Activated naive CD8-positive, alpha-beta T cell treated with anti-CD3 and anti-CD28 coated beads, Interleukin-2, amount 10 ng/mL, durations not matched to agents 7 days and 5 days (primary cell): ENCODE measurements around the gene TMEM254. TPM values are rescaled to one million over a fixed set of nuclear protein-coding genes. Genes with fewer than 3 reads are reported as not detected.
"Not testable (repeated sequence)": the region's sequence is repeated elsewhere in the genome, so short reads cannot be mapped to it uniquely, and the experiment has no call there.

Source experiments
- ATAC-seq: fragments of 150-1000 bp; cut with Tn5 transposase; one replicate; pipeline ENCODE4 v1.10.0; 2021; ENCODE audit warnings: low read depth, moderate library complexity
- POLR2A ChIA-PET: fragments of 350-600 bp; sonication (Branson Sonifier 250); formaldehyde crosslinking; loops from one replicate; lab custom pipeline; 2021; ENCODE audit warnings: antibody characterized with exemption; lab: Charles Lee
- DNase-seq: peaks from one replicate; pipeline ENCODE4 v3.0.0; 2021
- H3K27ac Mint-ChIP-seq: one replicate; pipeline ENCODE4 v1.8.0; 2022; ENCODE audit warnings: mild to moderate bottlenecking, mixed read lengths
- H3K27me3 Mint-ChIP-seq: one replicate; pipeline ENCODE4 v1.8.0; 2022; ENCODE audit warnings: mild to moderate bottlenecking, moderate library complexity, mixed read lengths
- H3K36me3 Mint-ChIP-seq: one replicate; pipeline ENCODE4 v1.8.0; 2021; ENCODE audit warnings: mild to moderate bottlenecking, mixed read lengths
- H3K4me1 Mint-ChIP-seq: one replicate; pipeline ENCODE4 v1.8.0; 2021; ENCODE audit warnings: mixed read lengths
- H3K4me3 Mint-ChIP-seq: one replicate; pipeline ENCODE4 v1.8.0; 2022; ENCODE audit warnings: mild to moderate bottlenecking, moderate library complexity, mixed read lengths
- H3K9me3 Mint-ChIP-seq: one replicate; pipeline ENCODE4 v1.8.0; 2021; ENCODE audit warnings: mixed read lengths
- total RNA-seq, 2 experiments: library from RNA; stranded (reverse); gene quantifications; one replicate each; pipeline ENCODE4 v1.2.3, GENCODE V29; 2021

TMEM254 gene
- total RNA-seq = 10 to 100 TPM; 13.2 to 13.8 TPM

DNA sequence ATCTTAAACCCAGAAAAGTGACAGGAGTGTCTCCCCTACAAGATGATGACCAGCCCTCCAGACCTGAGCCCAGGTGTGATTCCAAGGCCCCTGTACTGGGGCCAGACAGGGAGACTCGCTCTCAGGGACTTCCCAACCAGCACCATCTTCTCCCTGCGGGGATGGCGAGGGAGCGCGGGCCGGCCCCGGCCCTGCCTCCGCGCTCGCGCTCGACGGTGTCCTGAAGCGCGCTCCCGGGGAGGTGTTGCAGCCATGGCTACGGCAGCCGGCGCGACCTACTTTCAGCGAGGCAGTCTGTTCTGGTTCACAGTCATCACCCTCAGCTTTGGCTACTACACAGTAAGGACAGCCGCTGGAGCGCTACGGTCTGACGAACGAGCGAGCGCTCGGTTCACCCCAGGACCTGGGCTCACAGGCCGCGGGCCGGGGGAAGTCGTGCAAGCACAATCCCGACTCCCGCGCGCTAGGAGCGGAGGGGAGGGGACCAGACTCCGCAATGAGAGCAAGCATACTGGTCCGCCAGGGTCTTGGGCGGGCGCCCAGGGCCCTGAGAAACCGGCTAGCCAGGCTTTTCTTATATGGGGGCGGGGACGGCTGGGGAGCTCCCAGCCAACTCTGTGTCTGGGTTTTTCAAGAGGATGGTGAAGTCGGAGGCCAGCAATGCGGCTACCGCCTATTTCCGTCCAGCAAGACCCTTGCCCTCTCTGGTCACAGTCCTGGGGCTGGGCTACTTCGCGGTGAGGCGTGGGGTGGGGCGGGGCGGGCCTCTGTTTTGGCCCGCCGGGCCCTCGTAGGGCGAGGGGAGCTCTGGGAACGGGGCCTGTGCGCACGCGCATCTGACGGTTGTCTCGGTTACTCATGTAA is at the start of gene TMEM254:
TMEM254 (plus strand) TSS at position 218 of the 864 bp plus-strand sequence; CDS start at position 253, 35 bp downstream.
- peak; percentile 89 for DNase-seq
- peaks cover 11% of the 10 kb centered on the region for H3K4me1 Mint-ChIP-seq
- no peaks in the 10 kb centered on the region for H3K27me3 Mint-ChIP-seq
- POLR2A ChIA-PET = interaction anchor here (0.6 to 1.1 kb wide), 4 partner anchors 62 to 175 kb away, joined by 3 read pairs; no protein-coding TSS in a partner anchor
- no peaks in the 10 kb centered on the region for H3K9me3 Mint-ChIP-seq
- peak within 1 kb of the TSS; percentile 99 for H3K4me3 Mint-ChIP-seq
- ATAC-seq = peak; percentile 88
- peak within 1 kb of the TSS; percentile 93 for H3K27ac Mint-ChIP-seq
- H3K36me3 Mint-ChIP-seq = no peaks in the 10 kb centered on the region

DNA sequence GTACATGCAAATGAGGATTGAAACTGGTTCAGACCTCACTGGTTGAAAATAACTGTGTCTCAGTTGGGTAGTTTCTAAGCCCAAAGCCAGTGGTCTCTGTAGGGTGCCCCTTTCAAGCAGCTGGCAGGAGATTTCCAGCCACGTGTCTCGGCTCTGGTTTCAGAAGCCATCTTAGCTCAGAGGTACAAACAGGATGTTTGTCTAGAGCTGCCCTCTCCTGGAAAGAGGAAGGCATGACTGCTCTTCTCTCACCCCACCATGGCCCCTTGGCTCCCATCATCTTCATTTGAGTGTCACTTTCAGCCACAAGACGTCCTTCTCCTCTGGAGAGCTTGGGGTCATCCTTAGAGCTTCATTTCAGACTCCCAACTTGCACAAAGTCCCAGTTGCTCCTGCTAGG is 49.3 kb upstream of the TMEM254 start:
- H3K4me3 Mint-ChIP-seq, H3K36me3 Mint-ChIP-seq, POLR2A ChIA-PET, H3K27me3 Mint-ChIP-seq, H3K9me3 Mint-ChIP-seq, H3K27ac Mint-ChIP-seq, DNase-seq, H3K4me1 Mint-ChIP-seq, ATAC-seq: not testable (repeated sequence)

GRCh38 chr10:80029865-80030264 is 48.6 kb upstream of the TMEM254 start:
- H3K27ac Mint-ChIP-seq, H3K9me3 Mint-ChIP-seq, H3K4me3 Mint-ChIP-seq, ATAC-seq, H3K36me3 Mint-ChIP-seq, POLR2A ChIA-PET, H3K27me3 Mint-ChIP-seq, H3K4me1 Mint-ChIP-seq, DNase-seq: not testable (repeated sequence)

GRCh38 chr10:80032503-80032902 is 46.0 kb upstream of the TMEM254 start:
- ATAC-seq (no peak), DNase-seq (no peak)
- Mint-ChIP-seq H3K27ac (no peak overlapping the region), H3K4me1 (no peaks in the 10 kb centered on the region), H3K4me3 (no peak overlapping the region), H3K27me3 (peaks cover 2% of the 10 kb centered on the region), H3K9me3 (no peaks in the 10 kb centered on the region), H3K36me3 (no peaks in the 10 kb centered on the region)
- POLR2A ChIA-PET = no interaction called here

DNA sequence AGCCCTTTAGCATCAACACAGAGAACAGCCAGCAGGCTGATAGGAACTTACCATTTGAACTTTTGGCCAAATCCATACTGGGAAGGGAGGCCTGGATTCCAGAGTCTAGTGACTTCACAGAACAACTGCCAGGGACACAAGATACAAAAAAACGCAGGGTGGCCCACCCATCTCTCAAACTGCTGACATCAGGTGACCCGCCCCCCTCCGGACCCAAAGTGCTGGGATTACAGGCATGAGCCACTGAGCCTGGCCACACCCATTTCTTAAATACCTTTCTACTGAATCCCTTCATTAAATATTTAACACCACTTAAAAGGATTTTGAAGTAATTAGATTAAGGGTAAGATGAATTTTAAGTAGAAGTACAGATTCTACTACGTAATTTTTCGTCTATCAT is 43.7 kb upstream of the TMEM254 start:
- H3K4me3 Mint-ChIP-seq, H3K27me3 Mint-ChIP-seq, H3K27ac Mint-ChIP-seq, ATAC-seq, DNase-seq, H3K36me3 Mint-ChIP-seq, H3K9me3 Mint-ChIP-seq, POLR2A ChIA-PET, H3K4me1 Mint-ChIP-seq: not testable (repeated sequence)

GRCh38 chr10:80035430-80035829 is 43.0 kb upstream of the TMEM254 start:
- H3K9me3 Mint-ChIP-seq, H3K27ac Mint-ChIP-seq, H3K27me3 Mint-ChIP-seq, H3K36me3 Mint-ChIP-seq, H3K4me3 Mint-ChIP-seq, ATAC-seq, DNase-seq, POLR2A ChIA-PET, H3K4me1 Mint-ChIP-seq: not testable (repeated sequence)

- POLR2A ChIA-PET, H3K9me3 Mint-ChIP-seq, H3K27me3 Mint-ChIP-seq, ATAC-seq, H3K27ac Mint-ChIP-seq, DNase-seq, H3K4me3 Mint-ChIP-seq, H3K4me1 Mint-ChIP-seq, H3K36me3 Mint-ChIP-seq: not testable (repeated sequence)
Observed at GRCh38 chr10:80036921-80037500, 41.5 kb upstream of the TMEM254 start.

DNA sequence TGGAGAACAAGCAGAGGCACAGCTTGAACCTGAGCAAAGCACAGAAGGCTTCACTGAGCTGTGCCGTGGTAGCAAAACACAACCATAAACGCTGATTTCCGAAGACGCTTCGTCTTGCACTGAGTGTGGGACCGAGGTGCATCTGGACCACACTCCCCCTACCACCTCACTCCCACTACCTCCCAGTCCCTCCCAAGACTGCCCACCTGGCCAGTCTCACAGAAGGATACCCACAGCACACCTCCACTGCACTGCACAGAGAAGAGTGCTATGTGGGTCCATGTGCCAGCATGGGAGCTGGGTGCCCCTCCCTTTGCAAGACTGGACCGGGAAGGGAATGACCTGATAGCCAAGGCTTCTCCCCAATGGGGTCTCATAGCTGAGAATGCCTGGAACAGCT is 40.2 kb upstream of the TMEM254 start:
- DNase-seq, H3K27me3 Mint-ChIP-seq, ATAC-seq, H3K27ac Mint-ChIP-seq, POLR2A ChIA-PET, H3K9me3 Mint-ChIP-seq, H3K4me1 Mint-ChIP-seq, H3K36me3 Mint-ChIP-seq, H3K4me3 Mint-ChIP-seq: not testable (repeated sequence)

DNA sequence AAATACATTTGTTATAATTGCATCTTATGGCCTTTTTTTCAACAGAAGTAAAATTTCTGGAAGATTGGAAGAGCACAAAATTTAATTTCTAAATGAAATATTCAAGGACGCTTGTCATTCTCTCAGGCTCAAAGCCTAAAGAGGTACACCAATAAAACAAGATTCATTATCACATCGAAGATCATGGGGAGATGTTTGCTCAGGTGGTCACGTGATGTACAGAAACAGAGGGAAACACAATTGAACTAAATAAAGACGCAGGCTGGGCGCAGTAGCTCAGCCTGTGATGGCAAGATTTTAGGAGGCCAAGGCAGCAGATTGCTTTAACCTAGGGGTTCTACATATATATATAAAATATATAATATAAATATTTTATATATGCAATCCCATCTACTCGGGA is 37.3 kb upstream of the TMEM254 start:
- H3K36me3 Mint-ChIP-seq = no peaks in the 10 kb centered on the region
- no peak overlapping the region for H3K27ac Mint-ChIP-seq
- H3K27me3 Mint-ChIP-seq = peaks cover 4% of the 10 kb centered on the region
- ATAC-seq = no peak
- no peaks in the 10 kb centered on the region for H3K4me1 Mint-ChIP-seq
- no peak overlapping the region for H3K4me3 Mint-ChIP-seq
- POLR2A ChIA-PET = no interaction called here
- no peak for DNase-seq
- no peaks in the 10 kb centered on the region for H3K9me3 Mint-ChIP-seq

- H3K9me3 Mint-ChIP-seq, H3K4me1 Mint-ChIP-seq, H3K4me3 Mint-ChIP-seq, POLR2A ChIA-PET, DNase-seq, H3K27me3 Mint-ChIP-seq, H3K36me3 Mint-ChIP-seq, H3K27ac Mint-ChIP-seq, ATAC-seq: not testable (repeated sequence)
Observed at GRCh38 chr10:80044935-80045334, 33.5 kb upstream of the TMEM254 start.

DNA sequence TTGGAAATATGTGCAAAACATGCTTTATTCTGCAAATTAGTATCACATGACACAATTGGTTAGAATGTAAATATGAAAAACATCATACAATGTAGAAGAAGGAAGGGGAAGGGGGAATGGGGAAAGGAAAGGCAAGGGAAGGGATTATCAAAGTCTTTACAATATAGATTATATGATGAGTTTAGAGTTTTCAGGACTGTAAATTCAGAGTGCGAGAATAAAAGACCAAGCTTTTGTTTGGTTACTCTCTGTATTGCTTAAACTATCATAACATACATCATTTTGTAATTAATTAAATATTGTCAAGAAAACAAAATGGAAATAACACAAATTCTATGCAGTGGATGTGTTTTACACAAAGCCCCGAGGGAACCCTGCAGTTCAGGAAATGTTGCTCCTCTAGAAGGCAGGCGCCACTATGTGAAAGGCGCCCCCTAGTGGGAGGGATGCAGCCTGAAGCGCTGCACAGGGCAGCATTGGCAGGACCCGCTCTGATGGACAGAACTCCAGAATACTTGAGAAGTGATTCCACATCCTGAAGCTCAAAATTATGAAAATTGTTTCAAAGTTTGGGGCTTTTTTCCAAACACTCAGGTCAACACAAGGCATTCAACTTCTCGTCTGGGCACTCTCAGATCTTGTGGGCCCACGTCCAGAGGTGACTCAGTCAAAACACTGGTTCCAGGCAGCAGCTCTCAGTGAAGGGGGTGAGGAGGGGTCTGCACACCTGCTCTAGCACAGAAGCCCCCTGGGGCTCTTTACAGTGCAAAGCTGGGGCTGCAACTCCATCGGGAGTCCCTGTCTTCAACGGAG is 31.6 kb upstream of the TMEM254 start:
- H3K4me3 Mint-ChIP-seq = no peak overlapping the region
- no peaks in the 10 kb centered on the region for H3K4me1 Mint-ChIP-seq
- no peaks in the 10 kb centered on the region for H3K36me3 Mint-ChIP-seq
- ATAC-seq (peak; percentile 88), DNase-seq (peak; percentile 68)
- no peaks in the 10 kb centered on the region for H3K9me3 Mint-ChIP-seq
- POLR2A ChIA-PET = no interaction called here
- H3K27me3 Mint-ChIP-seq = peaks cover 2% of the 10 kb centered on the region
- no peak overlapping the region for H3K27ac Mint-ChIP-seq

DNA sequence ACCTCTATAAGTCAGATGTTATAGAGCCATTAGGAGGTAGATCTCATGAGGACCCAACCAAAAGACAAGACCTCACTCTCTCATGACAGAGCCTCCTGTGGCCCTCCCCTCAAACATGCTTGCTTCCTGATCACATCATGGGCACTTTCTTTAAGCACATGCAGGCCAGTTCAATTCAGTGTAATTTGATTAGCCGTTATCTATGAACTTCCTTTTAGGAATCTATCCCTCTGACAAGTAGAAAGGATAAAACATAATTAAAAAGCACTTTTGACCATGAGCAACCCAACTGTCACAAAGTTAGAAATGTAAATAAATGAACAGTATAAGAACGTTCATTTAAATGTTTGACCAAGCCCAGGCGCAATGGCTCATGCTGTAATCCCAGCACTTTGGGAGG is 27.7 kb upstream of the TMEM254 start:
- Mint-ChIP-seq H3K36me3 (no peaks in the 10 kb centered on the region), H3K9me3 (no peaks in the 10 kb centered on the region), H3K27ac (no peak overlapping the region), H3K4me3 (no peak overlapping the region), H3K4me1 (no peaks in the 10 kb centered on the region), H3K27me3 (no peaks in the 10 kb centered on the region)
- ATAC-seq (no peak), DNase-seq (no peak)
- POLR2A ChIA-PET = no interaction called here

GRCh38 chr10:80051993-80052392 is 26.5 kb upstream of the TMEM254 start:
- POLR2A ChIA-PET = interaction anchor here (0.6 kb wide), 1 partner anchor 8 kb away, joined by 3 read pairs; no protein-coding TSS in a partner anchor
- no peak overlapping the region for H3K27ac Mint-ChIP-seq
- H3K9me3 Mint-ChIP-seq = no peaks in the 10 kb centered on the region
- no peaks in the 10 kb centered on the region for H3K27me3 Mint-ChIP-seq
- DNase-seq (no peak), ATAC-seq (no peak)
- no peaks in the 10 kb centered on the region for H3K36me3 Mint-ChIP-seq
- H3K4me3 Mint-ChIP-seq = no peak overlapping the region
- no peaks in the 10 kb centered on the region for H3K4me1 Mint-ChIP-seq
